Tibial nerve (tissue), 4 donors: ENCODE data around the gene PRSS53. TPM values are rescaled to one million over a fixed set of nuclear protein-coding genes. Genes with fewer than 3 reads are reported as not detected.

Experiments
- DNase-seq, 2 donors: peaks; one replicate each; pipeline ENCODE4 v3.0.0-alpha.2; 2019; ENCODE audit warnings: low spot score in 2 of 2
- H3K27ac ChIP-seq, 4 donors: fragments of 200-600 bp; sonication (generic) in 3 of 4; one replicate each; pipeline ENCODE4 v1.5.1; 2017 to 2019; ENCODE audit warnings: mild to moderate bottlenecking in 1 of 4
- H3K27me3 ChIP-seq, 2 donors: fragments of 200-600 bp; sonication (generic) in 1 of 2; one replicate each; pipeline versions ENCODE4 v1.5.1 to v1.6.0; 2017 to 2019
- H3K36me3 ChIP-seq, 3 donors: fragments of 200-600 bp; sonication (generic); one replicate each; pipeline ENCODE4 v1.5.1; 2018 to 2019
- H3K4me1 ChIP-seq, 4 donors: fragments of 200-600 bp; sonication (generic) in 3 of 4; one replicate each; pipeline ENCODE4 v1.5.1; 2017 to 2019
- H3K4me3 ChIP-seq, 4 donors: fragments of 200-600 bp; sonication (generic) in 3 of 4; one replicate each; pipeline ENCODE4 v1.5.1; 2017 to 2019; ENCODE audit warnings: mild to moderate bottlenecking in 1 of 4, moderate library complexity in 1 of 4
- H3K9me3 ChIP-seq, 4 donors: fragments of 200-600 bp; sonication (generic) in 3 of 4; one replicate each; pipeline ENCODE4 v1.5.1; 2017 to 2019
- EP300 ChIP-seq, 2 donors: sonication (generic); formaldehyde crosslinking; IDR thresholded peaks; one replicate each; pipeline ENCODE4 v1.6.1; 2017; ENCODE audit warnings: antibody characterized with exemption in 2 of 2, mild to moderate bottlenecking in 1 of 2
- POLR2A ChIP-seq, 2 donors: fragments of 450-650 bp; IDR thresholded peaks; one replicate each; pipeline ENCODE4 v1.6.1; 2017; ENCODE audit warnings: antibody characterized with exemption in 2 of 2, mild to moderate bottlenecking in 2 of 2, moderate library complexity in 2 of 2
- WGBS, 2 donors: methylation state at CpG; one replicate each; pipeline ENCODE4 v1.1.5; 2018; 5-methylcytosine and 5-hydroxymethylcytosine counted together
- total RNA-seq, 4 donors: library from RNA; depleted of rRNA; stranded (reverse); fragments of >200 nt; gene quantifications; one replicate each; pipeline ENCODE4 v1.1.0, GENCODE V29; 2016
- TF ChIP-seq, protein P1 (sequence below), 5 experiments: fragments of 200-600 bp in 3 of 5; fragments of 450-650 bp in 2 of 5; sonication (generic) in 3 of 5; IDR thresholded peaks; one replicate each; pipeline ENCODE4 v1.5.1; 2016 to 2019; ENCODE audit warnings: antibody characterized with exemption in 5 of 5, mild to moderate bottlenecking in 3 of 5, moderate library complexity in 2 of 5

Gene PRSS53
- total RNA-seq, 4 donors from 2014 or later = 1.3 to 5.4 (median 3.1) TPM

GRCh38 chr16:31090540-31090939, 1.8 kb upstream of the PRSS53 start:
- H3K27ac ChIP-seq = no peak overlapping the region
- H3K4me1 ChIP-seq = peaks cover 0 to 25% (median 11%) of the 10 kb centered on the region in 4 donors
- 86 to 91% methylated on average over 2 of the region's 2 CpGs for WGBS, 2 donors
- no peak for DNase-seq
- no peaks in the 10 kb centered on the region for H3K9me3 ChIP-seq
- H3K4me3 ChIP-seq = no peak overlapping the region
- TF ChIP-seq EP300 (IDR thresholded peaks at IDR 0.05) (no peak), POLR2A (IDR thresholded peaks at IDR 0.05) (no peak)
- TF ChIP-seq, protein P1, sequence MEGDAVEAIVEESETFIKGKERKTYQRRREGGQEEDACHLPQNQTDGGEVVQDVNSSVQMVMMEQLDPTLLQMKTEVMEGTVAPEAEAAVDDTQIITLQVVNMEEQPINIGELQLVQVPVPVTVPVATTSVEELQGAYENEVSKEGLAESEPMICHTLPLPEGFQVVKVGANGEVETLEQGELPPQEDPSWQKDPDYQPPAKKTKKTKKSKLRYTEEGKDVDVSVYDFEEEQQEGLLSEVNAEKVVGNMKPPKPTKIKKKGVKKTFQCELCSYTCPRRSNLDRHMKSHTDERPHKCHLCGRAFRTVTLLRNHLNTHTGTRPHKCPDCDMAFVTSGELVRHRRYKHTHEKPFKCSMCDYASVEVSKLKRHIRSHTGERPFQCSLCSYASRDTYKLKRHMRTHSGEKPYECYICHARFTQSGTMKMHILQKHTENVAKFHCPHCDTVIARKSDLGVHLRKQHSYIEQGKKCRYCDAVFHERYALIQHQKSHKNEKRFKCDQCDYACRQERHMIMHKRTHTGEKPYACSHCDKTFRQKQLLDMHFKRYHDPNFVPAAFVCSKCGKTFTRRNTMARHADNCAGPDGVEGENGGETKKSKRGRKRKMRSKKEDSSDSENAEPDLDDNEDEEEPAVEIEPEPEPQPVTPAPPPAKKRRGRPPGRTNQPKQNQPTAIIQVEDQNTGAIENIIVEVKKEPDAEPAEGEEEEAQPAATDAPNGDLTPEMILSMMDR (IDR thresholded peaks at IDR 0.05) = no peak
- H3K27me3 ChIP-seq = no peaks in the 10 kb centered on the region
- H3K36me3 ChIP-seq = peaks cover 0 to 62% (median 0%) of the 10 kb centered on the region in 3 donors

DNA sequence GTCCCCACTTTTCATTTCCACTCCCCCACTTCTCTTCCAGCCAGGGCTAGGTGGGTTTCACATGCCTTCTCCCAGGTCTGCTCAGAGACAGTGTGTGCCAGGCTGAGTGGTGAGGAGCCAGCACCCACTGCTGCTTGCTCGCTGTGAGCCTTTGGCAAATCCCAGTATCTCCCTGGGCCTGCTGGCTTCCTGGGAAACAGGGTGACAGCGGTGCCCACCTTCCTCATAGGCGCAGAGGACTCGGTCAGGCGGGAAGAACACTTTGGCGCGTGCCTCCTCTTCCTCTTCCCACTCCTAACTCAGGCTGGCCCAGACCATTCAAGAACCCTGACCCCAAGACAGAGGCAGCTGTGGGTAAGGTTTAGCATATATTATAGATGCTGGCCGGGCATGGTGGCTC, 456 bp upstream of the PRSS53 start:
- DNase-seq = no peak
- Histone ChIP-seq H3K27ac (no peak overlapping the region), H3K4me3 (no peak overlapping the region), H3K36me3 (peaks cover 0 to 75% (median 0%) of the 10 kb centered on the region in 3 donors), H3K9me3 (no peaks in the 10 kb centered on the region), H3K27me3 (no peaks in the 10 kb centered on the region), H3K4me1 (peaks cover 0 to 17% (median 11%) of the 10 kb centered on the region in 4 donors)
- 93 to 95% methylated on average over 7 to 8 of the region's 8 CpGs for WGBS, 2 donors
- TF ChIP-seq POLR2A (IDR thresholded peaks at IDR 0.05) (no peak), EP300 (IDR thresholded peaks at IDR 0.05) (no peak)
- TF ChIP-seq, protein P1 (IDR thresholded peaks at IDR 0.05) = no peak

DNA sequence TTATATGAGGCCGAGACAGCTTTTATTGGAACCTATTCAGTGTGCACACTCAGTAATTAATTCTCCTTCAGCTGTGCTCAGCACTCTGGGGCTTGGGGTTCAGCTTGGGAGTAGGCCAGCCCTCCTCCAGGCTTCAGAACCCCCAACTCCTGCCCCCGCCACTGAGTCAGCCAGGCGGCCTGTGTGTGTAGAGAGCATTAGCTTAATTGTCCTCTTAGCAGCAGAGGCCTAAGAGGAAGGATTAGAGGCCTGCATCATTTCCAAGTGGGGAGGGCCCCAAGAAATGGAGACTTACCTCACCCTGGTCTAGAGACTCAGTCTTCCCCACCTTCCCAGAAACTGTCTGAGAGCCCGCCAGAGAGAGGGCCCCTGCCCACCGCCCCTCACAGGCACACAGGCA, 772 bp downstream of the PRSS53 start:
- 69 to 74% methylated on average over 5 of the region's 5 CpGs for WGBS, 2 donors
- Histone ChIP-seq H3K27me3 (no peaks in the 10 kb centered on the region), H3K9me3 (no peaks in the 10 kb centered on the region), H3K27ac (no peak overlapping the region), H3K36me3 (peaks cover 0 to 88% (median 0%) of the 10 kb centered on the region in 3 donors), H3K4me3 (no peak overlapping the region), H3K4me1 (peaks cover 0 to 6% (median 2%) of the 10 kb centered on the region in 4 donors)
- DNase-seq = no peak
- TF ChIP-seq POLR2A (IDR thresholded peaks at IDR 0.05) (no peak), EP300 (IDR thresholded peaks at IDR 0.05) (no peak)

- Histone ChIP-seq H3K4me1 (peaks cover 0 to 6% (median 0%) of the 10 kb centered on the region in 4 donors), H3K27me3 (no peaks in the 10 kb centered on the region), H3K36me3 (peaks cover 0 to 93% (median 0%) of the 10 kb centered on the region in 3 donors), H3K4me3 (no peak overlapping the region), H3K9me3 (no peaks in the 10 kb centered on the region), H3K27ac (no peak overlapping the region)
- DNase-seq = no peak
- WGBS, 2 donors = 66 to 87% methylated on average over 7 to 8 of the region's 8 CpGs
- TF ChIP-seq, protein P1 (IDR thresholded peaks at IDR 0.05) = no peak
These were observed 1.3 kb downstream of the PRSS53 start for GRCh38 chr16:31087481-31087880.

DNA sequence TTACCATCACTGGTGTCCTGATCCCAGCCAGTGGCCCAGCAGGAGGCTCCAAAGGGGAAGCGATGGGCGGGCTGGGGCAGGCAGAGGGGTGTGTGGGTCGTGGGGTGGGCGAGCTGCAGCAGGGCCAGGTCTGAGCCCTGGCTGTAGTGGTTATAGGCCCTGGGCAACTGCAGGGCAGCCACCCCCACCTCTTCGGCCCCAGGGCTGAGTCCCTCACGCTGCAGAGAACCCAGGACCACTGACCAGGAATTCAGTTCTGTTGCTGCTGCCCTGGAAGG, 2.2 kb downstream of the PRSS53 start:
- no peak for TF ChIP-seq EP300 (IDR thresholded peaks at IDR 0.05)
- no peak for TF ChIP-seq POLR2A (IDR thresholded peaks at IDR 0.05)
- TF ChIP-seq, protein P1 (IDR thresholded peaks at IDR 0.05) = no peak
- 83 to 88% methylated on average over 6 of the region's 6 CpGs for WGBS, 2 donors
- Histone ChIP-seq H3K27me3 (no peaks in the 10 kb centered on the region), H3K4me3 (no peak overlapping the region), H3K36me3 (peaks cover 0 to 98% (median 0%) of the 10 kb centered on the region in 3 donors), H3K9me3 (no peaks in the 10 kb centered on the region), H3K4me1 (peaks cover 0 to 14% (median 0%) of the 10 kb centered on the region in 4 donors), H3K27ac (no peak overlapping the region)
- no peak for DNase-seq
